Activated CD8-positive, alpha-beta memory T cell treated with anti-CD3 and anti-CD28 coated beads for 36 hours (primary cell): ENCODE data around the gene RUFY3. TPM values are rescaled to one million over a fixed set of nuclear protein-coding genes. Genes with fewer than 3 reads are reported as not detected.
"Not testable (repeated sequence)": the region's sequence is repeated elsewhere in the genome, so short reads cannot be mapped to it uniquely, and the experiment has no call there.

Experiments
- CTCF ChIA-PET: fragments of 350-600 bp; sonication (Branson Sonifier 250); formaldehyde crosslinking; loops from one replicate; lab custom pipeline; 2021; ENCODE audit warnings: antibody characterized with exemption; lab: Charles Lee
- POLR2A ChIA-PET: fragments of 350-600 bp; sonication (Branson Sonifier 250); formaldehyde crosslinking; loops from one replicate; lab custom pipeline; 2021; ENCODE audit warnings: antibody characterized with exemption; lab: Charles Lee
- total RNA-seq, 2 experiments: library from RNA; stranded (reverse); gene quantifications; one replicate each; pipeline ENCODE4 v1.2.3, GENCODE V29; 2021

The RUFY3 gene
- total RNA-seq, 2 experiments from 2014 or later: 12.1 to 13.6 TPM

GRCh38 chr4:70752236-70752635 lies 30.5 kb downstream of the RUFY3 start:
- CTCF ChIA-PET: no interaction called here
- POLR2A ChIA-PET: no interaction called here

- ChIA-PET CTCF (no interaction called here), POLR2A (no interaction called here)
These were observed 31.9 kb downstream of the RUFY3 start for GRCh38 chr4:70753630-70754029.

- CTCF ChIA-PET: interaction anchor here (0.6 kb wide), 2 partner anchors 31 to 158 kb away, joined by 3 read pairs; no protein-coding TSS in a partner anchor
- POLR2A ChIA-PET: interaction anchor here (0.6 kb wide), 1 partner anchor 376 kb away, joined by 3 read pairs; no protein-coding TSS in a partner anchor
These were observed 32.7 kb downstream of the RUFY3 start for GRCh38 chr4:70754470-70754869.

- ChIA-PET CTCF (interaction anchor here (1.0 kb wide), 1 partner anchor 21 kb away, joined by 4 read pairs; no protein-coding TSS in a partner anchor), POLR2A (interaction anchor here (1.2 kb wide), 1 partner anchor 50 kb away, joined by 4 read pairs; no protein-coding TSS in a partner anchor)
These were observed 33.4 kb downstream of the RUFY3 start for GRCh38 chr4:70754990-70755688.

GRCh38 chr4:70759126-70759525 lies 37.4 kb downstream of the RUFY3 start:
- CTCF ChIA-PET: interaction anchor here (0.9 to 1.3 kb wide), 2 partner anchors 11 to 53 kb away, joined by 3 to 4 read pairs; no protein-coding TSS in a partner anchor
- POLR2A ChIA-PET: no interaction called here

GRCh38 chr4:70759627-70760026 lies 37.9 kb downstream of the RUFY3 start:
- ChIA-PET CTCF (interaction anchor here (0.9 kb wide), 1 partner anchor 11 kb away, joined by 3 read pairs; no protein-coding TSS in a partner anchor), POLR2A (no interaction called here)

GRCh38 chr4:70760662-70761061 lies 38.9 kb downstream of the RUFY3 start:
- ChIA-PET CTCF (no interaction called here), POLR2A (no interaction called here)

- ChIA-PET POLR2A (no interaction called here), CTCF (no interaction called here)
These were observed 39.6 kb downstream of the RUFY3 start for GRCh38 chr4:70761276-70761816.

- POLR2A ChIA-PET: interaction anchor here (0.6 kb wide), 1 partner anchor 8 kb away, joined by 3 read pairs; no protein-coding TSS in a partner anchor
- CTCF ChIA-PET: interaction anchor here (0.7 kb wide), 1 partner anchor 53 kb away, joined by 3 read pairs; no protein-coding TSS in a partner anchor
These were observed 43.6 kb downstream of the RUFY3 start for GRCh38 chr4:70765368-70765767.

- CTCF ChIA-PET: no interaction called here
- POLR2A ChIA-PET: no interaction called here
These were observed 46.7 kb downstream of the RUFY3 start for GRCh38 chr4:70768301-70768948.

GRCh38 chr4:70769396-70769795 lies 47.6 kb downstream of the RUFY3 start:
- POLR2A ChIA-PET, CTCF ChIA-PET: not testable (repeated sequence)

- CTCF ChIA-PET: interaction anchor here (0.6 kb wide), 1 partner anchor 62 kb away, joined by 4 read pairs; no protein-coding TSS in a partner anchor
- POLR2A ChIA-PET: no interaction called here
These were observed 51.3 kb downstream of the RUFY3 start for GRCh38 chr4:70772929-70773555.

- CTCF ChIA-PET: no interaction called here
- POLR2A ChIA-PET: no interaction called here
These were observed 57.2 kb downstream of the RUFY3 start for GRCh38 chr4:70778888-70779422.

- CTCF ChIA-PET: no interaction called here
These were observed 61.3 kb downstream of the RUFY3 start for GRCh38 chr4:70783096-70783495.

GRCh38 chr4:70787496-70787895 lies 65.7 kb downstream of the RUFY3 start:
- POLR2A ChIA-PET: no interaction called here
- CTCF ChIA-PET: no interaction called here

More at GRCh38 chr4:70783096-70783495, 61.3 kb downstream of the RUFY3 start:
- POLR2A ChIA-PET: no interaction called here

GRCh38 chr4:70788733-70789132 lies 67.0 kb downstream of the RUFY3 start:
- POLR2A ChIA-PET: no interaction called here

GRCh38 chr4:70793626-70794025 lies 71.9 kb downstream of the RUFY3 start:
- ChIA-PET POLR2A (no interaction called here), CTCF (no interaction called here)

More at GRCh38 chr4:70788733-70789132, 67.0 kb downstream of the RUFY3 start:
- CTCF ChIA-PET: interaction anchor here (1.0 kb wide), 1 partner anchor 52 kb away, joined by 3 read pairs; no protein-coding TSS in a partner anchor

GRCh38 chr4:70801265-70801809 lies 79.6 kb downstream of the RUFY3 start:
- ChIA-PET POLR2A (no interaction called here), CTCF (interaction anchor here (0.6 kb wide), 1 partner anchor 85 kb away, joined by 3 read pairs; no protein-coding TSS in a partner anchor)
